ENCODE results near the gene APLF. TPM values are rescaled to one million over a fixed set of nuclear protein-coding genes. Genes with fewer than 3 reads are reported as not detected.
A peak's percentile ranks its signal among the peaks of the same experiment; 100 is the strongest.

APLF gene
- total and polyA plus RNA-seq, 2 of the 8 experiments (the other 6 are each of a cell fraction or from before 2014, with no cell fraction given): 4.4 to 7.3 TPM

- DNase-seq (ENCODE audit: low read depth in 1 of 2, low spot score in 2 of 2) (peak; percentile 13 to 71), FAIRE-seq (peak; percentile 86)
- Histone ChIP-seq H2BK15ac (ENCODE audit: low read length) (no peak overlapping the region), H3K79me2 (ENCODE audit: control insufficient read depth in 1 of 2, insufficient read depth in 2 of 2, low read length in 2 of 2) (no peaks in the 10 kb centered on the region), H2BK120ac (replicated peaks; ENCODE audit: low read depth, low read length) (no peak overlapping the region), H3K4me2 (ENCODE audit: insufficient read depth in 1 of 2, low read depth in 2 of 2, low read length in 2 of 2) (no peak overlapping the region), H4K91ac (replicated peaks; ENCODE audit: insufficient read length, low read length) (no peak overlapping the region), H3K56ac (replicated peaks; ENCODE audit: insufficient read length, low read depth, low read length) (no peak overlapping the region), H4K20me1 (replicated peaks in 1 of 2; ENCODE audit: control insufficient read depth in 1 of 2, insufficient read depth in 2 of 2, low read length in 2 of 2) (no peaks in the 10 kb centered on the region), H3K27me3 (replicated peaks in 1 of 4; ENCODE audit: control insufficient read depth in 3 of 4, extremely low read depth in 1 of 4, insufficient read depth in 3 of 4, low read length in 3 of 4) (no peaks in the 10 kb centered on the region), H3K36me3 (ENCODE audit: control insufficient read depth in 2 of 4, insufficient read depth in 4 of 4, low read length in 3 of 4) (no peaks in the 10 kb centered on the region), H2BK12ac (ENCODE audit: low read depth, low read length) (no peak overlapping the region), H3K4me3 (ENCODE audit: extremely low read depth in 1 of 4, insufficient read depth in 2 of 4, low read depth in 3 of 4, low read length in 4 of 4) (no peak overlapping the region), H4K5ac (ENCODE audit: insufficient read length, low read depth, low read length) (no peak overlapping the region), H3K27ac (ENCODE audit: low read depth, low read length) (no peak overlapping the region), H2AFZ (ENCODE audit: low read length) (peak overlapping the region; percentile 14; the same call in 1 of the 2 replicates), H3K23me2 (ENCODE audit: low read depth, low read length) (no peaks in the 10 kb centered on the region; the same call in 1 of the 2 replicates), H3K23ac (ENCODE audit: insufficient read length) (no peak overlapping the region), H3K4me1 (replicated peaks in 1 of 4; ENCODE audit: control insufficient read depth in 3 of 4, insufficient read depth in 4 of 4, low read length in 3 of 4) (no peaks in the 10 kb centered on the region), H4K8ac (ENCODE audit: extremely low read depth, insufficient read depth, low read length) (no peak overlapping the region), H3K9ac (replicated peaks in 1 of 4; ENCODE audit: extremely low read depth in 1 of 4, low read depth in 3 of 4, low read length in 3 of 4) (no peak overlapping the region), H2BK5ac (ENCODE audit: low read depth, low read length) (no peak overlapping the region), H3K18ac (ENCODE audit: extremely low read depth, low read length) (no peak overlapping the region), H3K9me3 (ENCODE audit: insufficient read depth in 2 of 2, low read depth in 1 of 2, low read length in 1 of 2) (no peaks in the 10 kb centered on the region), H3K4ac (replicated peaks; ENCODE audit: insufficient read length, low read depth, low read length) (no peak overlapping the region), H2AK5ac (ENCODE audit: low read depth, low read length) (no peak overlapping the region), H3K14ac (ENCODE audit: insufficient read length) (no peak overlapping the region), H2BK20ac (ENCODE audit: low read length) (no peak overlapping the region), H3K79me1 (ENCODE audit: low read depth, low read length) (no peaks in the 10 kb centered on the region)
- POLR2A ChIA-PET (ENCODE audit: partially characterized antibody): interaction anchor here (1.3 kb wide), 1 partner anchor 48 kb away, joined by 6 read pairs; the partner anchor contains the start of gene PROKR1
- 43% methylated on average over 5 of the region's 5 CpGs; no CpG with 5 or more reads in 1 of the 2 experiments for WGBS, 2 experiments (ENCODE audit: extremely low coverage in 1 of 2, insufficient coverage in 1 of 2, insufficient read length in 1 of 2, insufficient replicate concordance in 2 of 2, low coverage in 1 of 2, low lambda C conversion rate in 2 of 2, missing lambda C conversion rate in 1 of 2)
- CTCF ChIA-PET (ENCODE audit: partially characterized antibody): interaction anchor here (0.6 to 4.7 kb wide), 48 partner anchors 9 to 472 kb away, joined by 3 to 39 read pairs (median 4); partner anchors contain the start of gene ARHGAP25
- no peak for TF ChIP-seq CBX5 (IDR thresholded peaks at IDR 0.05; ENCODE audit: low read depth, low read length)
- TF ChIP-seq RAD21 (IDR thresholded peaks at IDR 0.05 in 1 of 2, conservative IDR thresholded peaks at IDR 0.05 in 1 of 2; ENCODE audit: low read depth in 2 of 2, low read length in 2 of 2): peak; percentile 36 to 49; a peak in 3 of 4 replicates
- TF ChIP-seq POLR2A (IDR thresholded peaks at IDR 0.05; ENCODE audit: control extremely low read depth in 1 of 2, low read depth in 2 of 2, low read length in 2 of 2): no peak
- TF ChIP-seq RXRA (IDR thresholded peaks at IDR 0.05; ENCODE audit: insufficient read depth, low read depth, low read length): no peak
- no peak for TF ChIP-seq BRCA1 (IDR thresholded peaks at IDR 0.05; ENCODE audit: low read depth, low read length)
- TF ChIP-seq JUN (IDR thresholded peaks at IDR 0.05; ENCODE audit: low read depth, low read length): no peak
- peak; percentile 43 to 74 (median 67) for TF ChIP-seq CTCF (IDR thresholded peaks at IDR 0.05; ENCODE audit: control extremely low read depth in 1 of 3, insufficient read depth in 1 of 3, low read depth in 1 of 3, low read length in 3 of 3)
These were observed 127.5 kb downstream of the APLF start for GRCh38 chr2:68594674-68595492.
